Right lobe of liver (tissue), 4 donors: Measurements from ENCODE around the gene TOMM20.

ENCODE experiments used
- CTCF ChIP-seq, 4 donors: fragments of 200-600 bp in 3 of 4; fragments of 450-650 bp in 1 of 4; IDR thresholded peaks; one replicate each; pipeline versions ENCODE4 v1.5.1 to v1.8.0; 2016 to 2022; ENCODE audit warnings: antibody characterized with exemption in 4 of 4, mild to moderate bottlenecking in 2 of 4
- POLR2A ChIP-seq: fragments of 450-650 bp; IDR thresholded peaks from one replicate; pipeline ENCODE4 v1.6.1; 2017; ENCODE audit warnings: antibody characterized with exemption, mild to moderate bottlenecking
- donor health status: DM: no; HTN: no; CAD: no.
- donor health status: DM: no; HTN: no; CAD: no.
- donor health status: DM: no; HTN: yes; CAD: no.

- no peak for TF ChIP-seq CTCF (IDR thresholded peaks at IDR 0.05)
- TF ChIP-seq POLR2A, result no peak
Observed at GRCh38 chr1:235161685-235162327, 33.2 kb upstream of the TOMM20 start.
